BJ (cell line): ENCODE results near the gene NPAS3. TPM values are rescaled to one million over a fixed set of nuclear protein-coding genes. Genes with fewer than 3 reads are reported as not detected.

Source experiments
- CTCF ChIA-PET: fragments of 350-600 bp; formaldehyde crosslinking; extraction: SDS; loops from one replicate; lab custom pipeline; 2021; ENCODE audit warnings: antibody characterized with exemption, inconsistent platforms; lab: Yijun Ruan, JAX
- POLR2A ChIA-PET: fragments of 300-600 bp; sonication (Branson Sonifier 250); formaldehyde crosslinking; extraction: SDS; loops from one replicate; lab custom pipeline; 2021; ENCODE audit warnings: antibody characterized with exemption; lab: Charles Lee
- DNase-seq: peaks from one replicate; pipeline ENCODE4 v3.0.0-alpha.2; 2011; ENCODE audit warnings: low read depth
- H3K27me3 ChIP-seq: 2 replicates; pipeline ENCODE4 v1.6.0; 2011; ENCODE audit warnings: low read length; ENCODE audit not compliant: control insufficient read depth, insufficient read depth
- H3K36me3 ChIP-seq: 2 replicates; pipeline ENCODE4 v1.5.1; 2011; ENCODE audit warnings: low read length; ENCODE audit not compliant: control insufficient read depth, insufficient read depth
- H3K4me3 ChIP-seq: 2 replicates; pipeline ENCODE4 v1.5.1; 2011; ENCODE audit warnings: low read depth, mild to moderate bottlenecking, control low read depth, low read length
- CTCF ChIP-seq: IDR thresholded peaks from 2 replicates; pipeline ENCODE4 v1.5.1; 2011; ENCODE audit warnings: low read depth, mild to moderate bottlenecking, control low read depth, inconsistent platforms, low read length, moderate library complexity; ENCODE audit not compliant: insufficient read depth
- polyA plus RNA-seq: library from polyadenylated mRNA; depleted of rRNA; stranded (reverse); fragments of >200 nt; gene quantifications from 2 replicates; pipeline ENCODE4 v1.2.3, GENCODE V29; 2011

The NPAS3 gene
- polyA plus RNA-seq, 1 experiment = 0.09 TPM

- Histone ChIP-seq H3K27me3 (no peaks in the 10 kb centered on the region; the same call in 1 of the 2 replicates), H3K36me3 (no peaks in the 10 kb centered on the region), H3K4me3 (no peak overlapping the region)
- CTCF ChIA-PET = no interaction called here
- POLR2A ChIA-PET = no interaction called here
- no peak for TF ChIP-seq CTCF
- DNase-seq = no peak
Measured at GRCh38 chr14:33315217-33315616, 376.5 kb downstream of the NPAS3 start.

DNA sequence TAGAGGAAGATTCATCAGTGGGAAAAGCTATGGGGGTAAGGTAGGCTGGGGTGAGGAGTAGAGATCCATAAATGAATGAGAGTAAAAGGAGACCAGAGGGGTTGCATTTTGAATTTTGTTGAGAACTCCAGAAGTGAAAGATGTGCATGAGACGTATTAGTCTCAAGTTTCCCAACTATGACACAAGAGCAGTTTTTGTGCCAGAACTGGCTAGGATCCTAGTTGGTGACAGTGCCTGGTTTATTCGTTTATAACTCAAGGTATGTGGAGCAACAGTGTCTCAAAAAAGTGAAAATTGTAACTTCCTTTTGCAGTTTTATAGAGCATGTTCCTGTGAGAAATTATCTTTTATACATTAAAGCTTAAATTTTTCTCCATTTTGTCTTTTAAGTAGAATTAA, 377.0 kb downstream of the NPAS3 start:
- TF ChIP-seq CTCF = no peak
- DNase-seq = no peak
- no peaks in the 10 kb centered on the region for H3K36me3 ChIP-seq
- H3K27me3 ChIP-seq = no peaks in the 10 kb centered on the region; the same call in 1 of the 2 replicates
- POLR2A ChIA-PET = no interaction called here
- no peak overlapping the region for H3K4me3 ChIP-seq
- CTCF ChIA-PET = no interaction called here

- ChIA-PET POLR2A (no interaction called here), CTCF (no interaction called here)
- Histone ChIP-seq H3K36me3 (no peaks in the 10 kb centered on the region), H3K27me3 (no peaks in the 10 kb centered on the region; the same call in 1 of the 2 replicates), H3K4me3 (no peak overlapping the region)
- DNase-seq = no peak
- TF ChIP-seq CTCF = no peak
Measured at GRCh38 chr14:33317675-33318074, 379.0 kb downstream of the NPAS3 start.

DNA sequence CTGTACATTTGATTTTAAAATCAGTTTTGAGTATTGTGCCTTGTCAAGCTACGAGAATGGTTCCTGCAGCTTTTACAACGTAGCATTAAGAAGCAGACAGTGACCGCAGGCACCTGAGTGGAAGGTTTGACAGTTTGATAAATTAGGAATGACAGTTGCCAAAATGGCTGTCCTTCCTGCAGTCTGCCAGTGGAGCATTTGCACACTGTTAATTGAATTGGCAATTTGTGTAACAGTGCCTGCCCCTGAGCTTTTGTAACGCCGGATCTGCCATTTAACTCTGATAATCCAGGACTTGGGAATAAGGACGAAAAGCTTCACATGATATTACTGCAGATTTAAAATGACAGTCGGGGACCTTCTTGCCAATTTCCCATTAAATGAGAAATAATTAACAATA, 385.3 kb downstream of the NPAS3 start:
- H3K36me3 ChIP-seq = no peaks in the 10 kb centered on the region
- CTCF ChIA-PET = interaction anchor here (1.1 kb wide), 1 partner anchor 98 kb away, joined by 3 read pairs; no protein-coding TSS in a partner anchor
- TF ChIP-seq CTCF = no peak
- DNase-seq = no peak
- POLR2A ChIA-PET = interaction anchor here (0.6 kb wide), 1 partner anchor 1277 kb away, joined by 3 read pairs; no protein-coding TSS in a partner anchor
- H3K27me3 ChIP-seq = no peaks in the 10 kb centered on the region; the same call in 1 of the 2 replicates
- no peak overlapping the region for H3K4me3 ChIP-seq

- DNase-seq = no peak
- no peak overlapping the region for H3K4me3 ChIP-seq
- TF ChIP-seq CTCF = no peak
- H3K27me3 ChIP-seq = no peaks in the 10 kb centered on the region; the same call in 1 of the 2 replicates
- ChIA-PET POLR2A (no interaction called here), CTCF (no interaction called here)
- H3K36me3 ChIP-seq = no peaks in the 10 kb centered on the region
Measured at GRCh38 chr14:33331176-33331949, 392.7 kb downstream of the NPAS3 start.
